SK-N-SH (cell line): ENCODE measurements around the gene NFIA. TPM values are rescaled to one million over a fixed set of nuclear protein-coding genes. Genes with fewer than 3 reads are reported as not detected.

Experiments used
- CTCF ChIA-PET: fragments of 300-600, 350-600 bp; formaldehyde crosslinking; extraction: SDS; loops from one replicate; lab custom pipeline; 2021; lab: Yijun Ruan, JAX
- POLR2A ChIA-PET: fragments of 350-600 bp; sonication (Branson Sonifier 250); formaldehyde crosslinking; extraction: SDS; loops from one replicate; lab custom pipeline; 2020; ENCODE audit warnings: antibody characterized with exemption, inconsistent platforms; lab: Yijun Ruan, JAX
- DNase-seq: peaks from one replicate; pipeline ENCODE4 v3.0.0; 2012
- H2AFZ ChIP-seq: fragments of 200-600 bp; sonication (generic); 2 replicates; pipeline ENCODE4 v1.8.1; 2016; ENCODE audit warnings: antibody characterized with exemption, mild to moderate bottlenecking, low read depth
- H3F3A ChIP-seq: fragments of 200-600 bp; sonication (generic); replicated peaks from 2 replicates; pipeline ENCODE3; 2016; ENCODE audit warnings: antibody characterized with exemption, mild to moderate bottlenecking; ENCODE audit not compliant: insufficient read depth
- H3K27ac ChIP-seq, 2 experiments: fragments of 200-500 bp in 1 of 2; fragments of 200-600 bp in 1 of 2; sonication (Bioruptor generic) in 1 of 2; sonication (generic), shearing (Covaris generic) in 1 of 2; 2 replicates each; pipeline versions ENCODE4 v1.5.1 to v1.6.1; 2014 to 2016; ENCODE audit warnings: low read depth in 2 of 2, inconsistent platforms in 1 of 2, low read length in 1 of 2, mild to moderate bottlenecking in 1 of 2, mixed read lengths in 1 of 2
- H3K27me3 ChIP-seq: fragments of 200-600 bp; sonication (generic), shearing (Covaris generic); 2 replicates; pipeline ENCODE4 v1.6.1; 2016; ENCODE audit warnings: mixed run types; ENCODE audit not compliant: insufficient read depth
- H3K36me3 ChIP-seq, 2 experiments: fragments of 200-500 bp in 1 of 2; fragments of 200-600 bp in 1 of 2; sonication (Bioruptor generic) in 1 of 2; sonication (generic) in 1 of 2; replicated peaks in 1 of 2; 2 replicates each; pipeline versions ENCODE3 to v1.5.1; 2014 to 2016; ENCODE audit warnings: low read length in 1 of 2, mild to moderate bottlenecking in 1 of 2; ENCODE audit not compliant: insufficient read depth in 2 of 2, control insufficient read depth in 1 of 2
- H3K4me1 ChIP-seq, 2 experiments: fragments of 200-500 bp in 1 of 2; fragments of 200-600 bp in 1 of 2; sonication (Bioruptor generic) in 1 of 2; sonication (generic), shearing (Covaris generic) in 1 of 2; 2 replicates each; pipeline versions ENCODE4 v1.5.1 to v1.6.1; 2014 to 2016; ENCODE audit warnings: low read depth in 1 of 2, low read length in 1 of 2, mixed run types in 1 of 2; ENCODE audit not compliant: insufficient read depth in 2 of 2, control insufficient read depth in 1 of 2
- H3K4me2 ChIP-seq: fragments of 200-600 bp; sonication (generic), shearing (Covaris generic); 2 replicates; pipeline ENCODE4 v1.6.1; 2017; ENCODE audit warnings: mixed run types
- H3K4me3 ChIP-seq, 2 experiments: fragments of 200-500 bp in 1 of 2; fragments of 200-600 bp in 1 of 2; sonication (Bioruptor generic) in 1 of 2; sonication (generic), shearing (Covaris generic) in 1 of 2; 2 replicates each; pipeline versions ENCODE4 v1.5.1 to v1.8.1; 2014 to 2016; ENCODE audit warnings: low read depth in 2 of 2, inconsistent platforms in 1 of 2, low read length in 1 of 2, mild to moderate bottlenecking in 1 of 2, mixed read lengths in 1 of 2, moderate library complexity in 1 of 2
- H3K79me2 ChIP-seq: fragments of 200-600 bp; sonication (generic); 2 replicates; pipeline ENCODE4 v1.8.1; 2017; ENCODE audit warnings: mild to moderate bottlenecking; ENCODE audit not compliant: insufficient read depth
- H3K9ac ChIP-seq: fragments of 200-600 bp; sonication (generic); 2 replicates; pipeline ENCODE4 v1.6.1; 2017; ENCODE audit warnings: mixed run types
- H3K9me2 ChIP-seq: fragments of 200-600 bp; sonication (generic); 2 replicates; pipeline ENCODE4 v1.6.1; 2017; ENCODE audit warnings: mixed run types
- H3K9me3 ChIP-seq: fragments of 200-600 bp; sonication (generic); 2 replicates; pipeline ENCODE4 v1.6.1; 2017; ENCODE audit warnings: mixed run types, mild to moderate bottlenecking, moderate library complexity
- H4K20me1 ChIP-seq: fragments of 200-600 bp; sonication (generic); 2 replicates; pipeline ENCODE4 v1.6.1; 2017; ENCODE audit warnings: mild to moderate bottlenecking, mixed run types; ENCODE audit not compliant: insufficient read depth
- EZH2phosphoT487 ChIP-seq: fragments of 200-600 bp; sonication (generic); IDR thresholded peaks from 2 replicates; pipeline ENCODE4 v1.6.1; 2017; ENCODE audit warnings: low read depth, mixed run types, mild to moderate bottlenecking, antibody characterized with exemption, moderate library complexity, borderline replicate concordance
- FOSL2 ChIP-seq: IDR thresholded peaks from 2 replicates; pipeline ENCODE4 v1.4.0; 2012; ENCODE audit warnings: low read depth, mild to moderate bottlenecking, moderate library complexity, borderline replicate concordance
- FOXJ3 ChIP-seq: sonication (generic); formaldehyde crosslinking; IDR thresholded peaks from 2 replicates; pipeline ENCODE4 v1.5.1; 2020; ENCODE audit warnings: mild to moderate bottlenecking, missing genetic modification reagents
- GABPA ChIP-seq: IDR thresholded peaks from 2 replicates; pipeline ENCODE4 v1.4.0; 2012; ENCODE audit warnings: low read depth, mild to moderate bottlenecking
- GATA2 ChIP-seq: sonication (generic); formaldehyde crosslinking; IDR thresholded peaks from 2 replicates; pipeline ENCODE4 v1.5.0; 2020; ENCODE audit warnings: mild to moderate bottlenecking, missing genetic modification reagents
- JUND ChIP-seq: IDR thresholded peaks from 2 replicates; pipeline ENCODE4 v1.4.0; 2012
- NFIC ChIP-seq: IDR thresholded peaks from 2 replicates; pipeline ENCODE4 v1.4.0; 2012; ENCODE audit warnings: borderline replicate concordance
- NRF1 ChIP-seq: IDR thresholded peaks from 2 replicates; pipeline ENCODE4 v1.6.1; 2012; ENCODE audit warnings: low read depth, mild to moderate bottlenecking, low read length
- RAD21 ChIP-seq: IDR thresholded peaks from 2 replicates; pipeline ENCODE4 v1.6.1; 2012; ENCODE audit warnings: mild to moderate bottlenecking, low read length
- RCOR1 ChIP-seq: fragments of 150-350 bp; IDR thresholded peaks from 2 replicates; pipeline ENCODE4 v1.6.1; 2017; ENCODE audit warnings: antibody characterized with exemption, low read length
- RFX5 ChIP-seq: IDR thresholded peaks from 2 replicates; pipeline ENCODE4 v1.6.1; 2012; ENCODE audit warnings: mild to moderate bottlenecking, improper control_type of control experiment, low read length
- RXRA ChIP-seq: IDR thresholded peaks from 2 replicates; pipeline ENCODE4 v1.4.0; 2012; ENCODE audit warnings: low read depth, mild to moderate bottlenecking, borderline replicate concordance
- TAF1 ChIP-seq: IDR thresholded peaks from 2 replicates; pipeline ENCODE4 v1.6.1; 2012; ENCODE audit warnings: low read depth, mild to moderate bottlenecking, low read length, moderate library complexity, borderline replicate concordance
- TCF12 ChIP-seq: IDR thresholded peaks from 2 replicates; pipeline ENCODE4 v1.4.0; 2012
- TEAD4 ChIP-seq: IDR thresholded peaks from 2 replicates; pipeline ENCODE4 v1.4.0; 2012; ENCODE audit warnings: mild to moderate bottlenecking, borderline replicate concordance; ENCODE audit not compliant: insufficient read depth
- YY1 ChIP-seq: IDR thresholded peaks from 2 replicates; pipeline ENCODE4 v1.4.0; 2012; ENCODE audit warnings: low read depth, mild to moderate bottlenecking
- WGBS: methylation state at CpG from one replicate; pipeline ENCODE4 v1.1.6; 2017; ENCODE audit warnings: low lambda C conversion rate; 5-methylcytosine and 5-hydroxymethylcytosine counted together
- polyA plus RNA-seq, 3 experiments: library from polyadenylated mRNA; depleted of rRNA; stranded (reverse); fragments of >200 nt; gene quantifications; 2 replicates each; pipeline ENCODE4 v1.2.3, GENCODE V29; 2012
- TF ChIP-seq, protein P1 (sequence below): IDR thresholded peaks from 2 replicates; pipeline ENCODE4 v1.4.0; 2012; ENCODE audit warnings: low read depth, borderline replicate concordance
- TF ChIP-seq, protein P2 (sequence below): fragments of 150-350 bp; IDR thresholded peaks from 2 replicates; pipeline ENCODE4 v1.6.1; 2017; ENCODE audit warnings: antibody characterized with exemption, low read length, low read depth, borderline replicate concordance
- TF ChIP-seq, protein P3 (sequence below): IDR thresholded peaks from 2 replicates; pipeline ENCODE4 v1.4.0; 2012; ENCODE audit warnings: low read depth, borderline replicate concordance
- TF ChIP-seq, protein P4 (sequence below): IDR thresholded peaks from 2 replicates; pipeline ENCODE4 v1.4.0; 2012; ENCODE audit warnings: low read depth

NFIA gene
- polyA plus RNA-seq, 1 of the 3 experiments (the other 2 are of a cell fraction) = 3.3 TPM

DNA sequence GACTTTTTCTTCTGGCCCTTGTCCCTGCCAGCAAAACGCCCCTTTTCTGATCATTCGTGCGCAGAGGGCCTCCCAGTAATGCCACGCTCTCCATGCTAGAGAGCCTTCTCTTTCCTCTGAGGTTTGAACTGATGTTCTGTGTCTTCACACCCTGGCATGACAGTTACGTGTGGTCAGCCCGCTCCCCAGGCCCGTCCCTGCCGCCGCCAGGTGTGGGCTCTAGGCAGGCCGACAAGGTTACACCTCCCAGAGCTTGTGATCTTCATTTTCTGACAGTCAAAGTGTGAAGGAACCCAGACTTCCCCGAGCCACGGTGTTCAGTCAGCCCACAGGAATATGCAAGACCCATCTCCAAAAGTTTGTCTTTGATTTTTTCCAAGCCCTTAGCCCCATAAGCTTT lies 377.0 kb downstream of the NFIA start (continued):
- TF ChIP-seq, protein P1, sequence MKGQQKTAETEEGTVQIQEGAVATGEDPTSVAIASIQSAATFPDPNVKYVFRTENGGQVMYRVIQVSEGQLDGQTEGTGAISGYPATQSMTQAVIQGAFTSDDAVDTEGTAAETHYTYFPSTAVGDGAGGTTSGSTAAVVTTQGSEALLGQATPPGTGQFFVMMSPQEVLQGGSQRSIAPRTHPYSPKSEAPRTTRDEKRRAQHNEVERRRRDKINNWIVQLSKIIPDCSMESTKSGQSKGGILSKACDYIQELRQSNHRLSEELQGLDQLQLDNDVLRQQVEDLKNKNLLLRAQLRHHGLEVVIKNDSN = no peak
- no peak for TF ChIP-seq RXRA
- TF ChIP-seq RFX5 = no peak
- TF ChIP-seq TAF1 = no peak
- TF ChIP-seq NFIC = no peak
- TF ChIP-seq TEAD4 = no peak
- TF ChIP-seq GABPA = no peak
- no peak for TF ChIP-seq FOXJ3 (CRISPR knock-in tag)

GRCh38 chr1:61460191-61460590 lies 377.8 kb downstream of the NFIA start:
- no peaks in the 10 kb centered on the region for H4K20me1 ChIP-seq
- peaks cover 4 to 13% of the 10 kb centered on the region in 2 experiments for H3K36me3 ChIP-seq
- H3K27me3 ChIP-seq = no peaks in the 10 kb centered on the region
- H3K4me2 ChIP-seq = no peak overlapping the region
- ChIA-PET CTCF (interaction anchor here (1.7 kb wide), 1 partner anchor 411 kb away, joined by 4 read pairs; no protein-coding TSS in a partner anchor), POLR2A (no interaction called here)
- no peak overlapping the region for H3K4me3 ChIP-seq
- no peak overlapping the region for H3K9ac ChIP-seq
- H3F3A ChIP-seq = no peaks in the 10 kb centered on the region
- DNase-seq = no peak
- H3K4me1 ChIP-seq = no peaks in the 10 kb centered on the region
- H3K9me2 ChIP-seq = no peaks in the 10 kb centered on the region
- TF ChIP-seq NFIC = no peak
- TF ChIP-seq, protein P2, sequence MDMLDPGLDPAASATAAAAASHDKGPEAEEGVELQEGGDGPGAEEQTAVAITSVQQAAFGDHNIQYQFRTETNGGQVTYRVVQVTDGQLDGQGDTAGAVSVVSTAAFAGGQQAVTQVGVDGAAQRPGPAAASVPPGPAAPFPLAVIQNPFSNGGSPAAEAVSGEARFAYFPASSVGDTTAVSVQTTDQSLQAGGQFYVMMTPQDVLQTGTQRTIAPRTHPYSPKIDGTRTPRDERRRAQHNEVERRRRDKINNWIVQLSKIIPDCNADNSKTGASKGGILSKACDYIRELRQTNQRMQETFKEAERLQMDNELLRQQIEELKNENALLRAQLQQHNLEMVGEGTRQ = no peak
- TF ChIP-seq RCOR1 = no peak
- TF ChIP-seq FOSL2 = no peak
- TF ChIP-seq NRF1 = no peak
- TF ChIP-seq TAF1 = no peak
- WGBS = 96% methylated on average over 6 of the region's 6 CpGs
- H3K9me3 ChIP-seq = no peaks in the 10 kb centered on the region
- no peak overlapping the region; a peak in 1 of 4 replicates for H3K27ac ChIP-seq
- H3K79me2 ChIP-seq = no peaks in the 10 kb centered on the region
- H2AFZ ChIP-seq = no peak overlapping the region

DNA sequence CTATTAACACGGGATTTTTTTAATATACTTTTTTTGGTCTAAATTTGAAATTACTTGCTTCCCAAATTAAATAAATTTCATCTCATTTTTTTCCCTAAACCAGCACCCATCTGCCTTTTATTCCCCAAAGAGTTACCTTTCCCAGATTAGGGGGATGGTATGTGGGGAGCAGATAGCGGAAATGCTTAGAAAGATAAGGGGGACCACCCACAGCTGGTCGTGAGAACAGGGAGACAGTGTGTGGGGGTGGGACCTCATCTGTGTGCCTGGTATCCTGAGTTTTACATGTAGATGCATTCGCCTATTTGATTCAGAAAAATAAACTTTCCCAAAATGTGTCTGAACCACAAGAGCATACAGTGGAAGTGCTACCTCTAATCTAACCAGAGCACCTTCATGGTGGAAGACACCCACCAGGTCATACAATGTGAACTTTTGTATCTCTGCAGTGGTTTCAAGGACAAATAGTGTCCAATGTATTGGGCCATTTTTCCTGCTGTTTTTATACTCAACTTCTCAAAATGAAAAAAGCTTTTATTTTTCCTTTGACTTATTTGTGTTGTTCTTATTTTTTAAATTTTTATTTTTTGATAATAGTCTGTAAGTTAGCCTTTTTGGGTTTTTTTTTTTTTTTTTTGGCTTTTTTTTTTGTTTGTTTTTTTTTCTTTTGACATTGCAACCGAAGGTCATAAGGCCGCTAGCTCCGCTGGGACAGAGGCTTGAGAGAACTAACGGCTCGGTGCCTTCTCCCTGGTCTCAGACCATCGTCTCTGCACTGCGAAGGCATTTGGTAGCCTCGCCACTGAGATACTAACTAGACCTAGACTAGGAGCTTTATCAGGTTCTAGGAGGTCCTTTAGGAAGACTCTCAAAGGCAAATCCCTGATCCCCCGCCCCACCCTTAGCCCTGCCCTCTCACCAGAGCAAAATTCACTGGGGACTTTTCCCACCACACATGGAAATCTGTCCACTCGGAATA lies 379.3 kb downstream of the NFIA start:
- Histone ChIP-seq H3K9me3 (no peaks in the 10 kb centered on the region), H3K4me3 (no peak overlapping the region), H3K79me2 (no peaks in the 10 kb centered on the region), H3K27me3 (no peaks in the 10 kb centered on the region), H3K36me3 (peaks cover 4% of the 10 kb centered on the region in 2 experiments), H3K9ac (no peak overlapping the region), H3K27ac (no peak overlapping the region), H3F3A (no peaks in the 10 kb centered on the region), H2AFZ (no peak overlapping the region), H3K4me2 (no peak overlapping the region), H3K9me2 (no peaks in the 10 kb centered on the region), H4K20me1 (no peaks in the 10 kb centered on the region), H3K4me1 (no peaks in the 10 kb centered on the region)
- no peak for DNase-seq
- CTCF ChIA-PET = no interaction called here
- POLR2A ChIA-PET = no interaction called here
- 86% methylated on average over 14 of the region's 14 CpGs for WGBS
- TF ChIP-seq YY1 (no peak), TAF1 (no peak), NRF1 (no peak), TCF12 (no peak), GATA2 (no peak), RFX5 (no peak), RAD21 (no peak), EZH2phosphoT487 (no peak), JUND (no peak)
- TF ChIP-seq, protein P3, sequence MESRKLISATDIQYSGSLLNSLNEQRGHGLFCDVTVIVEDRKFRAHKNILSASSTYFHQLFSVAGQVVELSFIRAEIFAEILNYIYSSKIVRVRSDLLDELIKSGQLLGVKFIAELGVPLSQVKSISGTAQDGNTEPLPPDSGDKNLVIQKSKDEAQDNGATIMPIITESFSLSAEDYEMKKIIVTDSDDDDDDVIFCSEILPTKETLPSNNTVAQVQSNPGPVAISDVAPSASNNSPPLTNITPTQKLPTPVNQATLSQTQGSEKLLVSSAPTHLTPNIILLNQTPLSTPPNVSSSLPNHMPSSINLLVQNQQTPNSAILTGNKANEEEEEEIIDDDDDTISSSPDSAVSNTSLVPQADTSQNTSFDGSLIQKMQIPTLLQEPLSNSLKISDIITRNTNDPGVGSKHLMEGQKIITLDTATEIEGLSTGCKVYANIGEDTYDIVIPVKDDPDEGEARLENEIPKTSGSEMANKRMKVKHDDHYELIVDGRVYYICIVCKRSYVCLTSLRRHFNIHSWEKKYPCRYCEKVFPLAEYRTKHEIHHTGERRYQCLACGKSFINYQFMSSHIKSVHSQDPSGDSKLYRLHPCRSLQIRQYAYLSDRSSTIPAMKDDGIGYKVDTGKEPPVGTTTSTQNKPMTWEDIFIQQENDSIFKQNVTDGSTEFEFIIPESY = no peak
- TF ChIP-seq, protein P4, sequence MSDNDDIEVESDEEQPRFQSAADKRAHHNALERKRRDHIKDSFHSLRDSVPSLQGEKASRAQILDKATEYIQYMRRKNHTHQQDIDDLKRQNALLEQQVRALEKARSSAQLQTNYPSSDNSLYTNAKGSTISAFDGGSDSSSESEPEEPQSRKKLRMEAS = no peak
